SK-N-SH (cell line): Measurements from ENCODE around the gene FYCO1. TPM values are rescaled to one million over a fixed set of nuclear protein-coding genes. Genes with fewer than 3 reads are reported as not detected.

Experiments used
- CTCF ChIA-PET: fragments of 300-600, 350-600 bp; formaldehyde crosslinking; extraction: SDS; loops from one replicate; lab custom pipeline; 2021; lab: Yijun Ruan, JAX
- POLR2A ChIA-PET: fragments of 350-600 bp; sonication (Branson Sonifier 250); formaldehyde crosslinking; extraction: SDS; loops from one replicate; lab custom pipeline; 2020; ENCODE audit warnings: antibody characterized with exemption, inconsistent platforms; lab: Yijun Ruan, JAX
- DNase-seq: peaks from one replicate; pipeline ENCODE4 v3.0.0; 2012
- H2AFZ ChIP-seq: fragments of 200-600 bp; sonication (generic); 2 replicates; pipeline ENCODE4 v1.8.1; 2016; ENCODE audit warnings: antibody characterized with exemption, mild to moderate bottlenecking, low read depth
- H3F3A ChIP-seq: fragments of 200-600 bp; sonication (generic); replicated peaks from 2 replicates; pipeline ENCODE3; 2016; ENCODE audit warnings: antibody characterized with exemption, mild to moderate bottlenecking; ENCODE audit not compliant: insufficient read depth
- H3K27ac ChIP-seq, 2 experiments: fragments of 200-500 bp in 1 of 2; fragments of 200-600 bp in 1 of 2; sonication (Bioruptor generic) in 1 of 2; sonication (generic), shearing (Covaris generic) in 1 of 2; 2 replicates each; pipeline versions ENCODE4 v1.5.1 to v1.6.1; 2014 to 2016; ENCODE audit warnings: low read depth in 2 of 2, inconsistent platforms in 1 of 2, low read length in 1 of 2, mild to moderate bottlenecking in 1 of 2, mixed read lengths in 1 of 2
- H3K27me3 ChIP-seq: fragments of 200-600 bp; sonication (generic), shearing (Covaris generic); 2 replicates; pipeline ENCODE4 v1.6.1; 2016; ENCODE audit warnings: mixed run types; ENCODE audit not compliant: insufficient read depth
- H3K36me3 ChIP-seq, 2 experiments: fragments of 200-500 bp in 1 of 2; fragments of 200-600 bp in 1 of 2; sonication (Bioruptor generic) in 1 of 2; sonication (generic) in 1 of 2; replicated peaks in 1 of 2; 2 replicates each; pipeline versions ENCODE3 to v1.5.1; 2014 to 2016; ENCODE audit warnings: low read length in 1 of 2, mild to moderate bottlenecking in 1 of 2; ENCODE audit not compliant: insufficient read depth in 2 of 2, control insufficient read depth in 1 of 2
- H3K4me1 ChIP-seq, 2 experiments: fragments of 200-500 bp in 1 of 2; fragments of 200-600 bp in 1 of 2; sonication (Bioruptor generic) in 1 of 2; sonication (generic), shearing (Covaris generic) in 1 of 2; 2 replicates each; pipeline versions ENCODE4 v1.5.1 to v1.6.1; 2014 to 2016; ENCODE audit warnings: low read depth in 1 of 2, low read length in 1 of 2, mixed run types in 1 of 2; ENCODE audit not compliant: insufficient read depth in 2 of 2, control insufficient read depth in 1 of 2
- H3K4me2 ChIP-seq: fragments of 200-600 bp; sonication (generic), shearing (Covaris generic); 2 replicates; pipeline ENCODE4 v1.6.1; 2017; ENCODE audit warnings: mixed run types
- H3K4me3 ChIP-seq, 2 experiments: fragments of 200-500 bp in 1 of 2; fragments of 200-600 bp in 1 of 2; sonication (Bioruptor generic) in 1 of 2; sonication (generic), shearing (Covaris generic) in 1 of 2; 2 replicates each; pipeline versions ENCODE4 v1.5.1 to v1.8.1; 2014 to 2016; ENCODE audit warnings: low read depth in 2 of 2, inconsistent platforms in 1 of 2, low read length in 1 of 2, mild to moderate bottlenecking in 1 of 2, mixed read lengths in 1 of 2, moderate library complexity in 1 of 2
- H3K79me2 ChIP-seq: fragments of 200-600 bp; sonication (generic); 2 replicates; pipeline ENCODE4 v1.8.1; 2017; ENCODE audit warnings: mild to moderate bottlenecking; ENCODE audit not compliant: insufficient read depth
- H3K9ac ChIP-seq: fragments of 200-600 bp; sonication (generic); 2 replicates; pipeline ENCODE4 v1.6.1; 2017; ENCODE audit warnings: mixed run types
- H3K9me2 ChIP-seq: fragments of 200-600 bp; sonication (generic); 2 replicates; pipeline ENCODE4 v1.6.1; 2017; ENCODE audit warnings: mixed run types
- H3K9me3 ChIP-seq: fragments of 200-600 bp; sonication (generic); 2 replicates; pipeline ENCODE4 v1.6.1; 2017; ENCODE audit warnings: mixed run types, mild to moderate bottlenecking, moderate library complexity
- H4K20me1 ChIP-seq: fragments of 200-600 bp; sonication (generic); 2 replicates; pipeline ENCODE4 v1.6.1; 2017; ENCODE audit warnings: mild to moderate bottlenecking, mixed run types; ENCODE audit not compliant: insufficient read depth
- EZH2phosphoT487 ChIP-seq: fragments of 200-600 bp; sonication (generic); IDR thresholded peaks from 2 replicates; pipeline ENCODE4 v1.6.1; 2017; ENCODE audit warnings: low read depth, mixed run types, mild to moderate bottlenecking, antibody characterized with exemption, moderate library complexity, borderline replicate concordance
- FOSL2 ChIP-seq: IDR thresholded peaks from 2 replicates; pipeline ENCODE4 v1.4.0; 2012; ENCODE audit warnings: low read depth, mild to moderate bottlenecking, moderate library complexity, borderline replicate concordance
- FOXJ3 ChIP-seq: sonication (generic); formaldehyde crosslinking; IDR thresholded peaks from 2 replicates; pipeline ENCODE4 v1.5.1; 2020; ENCODE audit warnings: mild to moderate bottlenecking, missing genetic modification reagents
- FOXM1 ChIP-seq: IDR thresholded peaks from 2 replicates; pipeline ENCODE4 v1.4.0; 2012; ENCODE audit warnings: low read depth, mild to moderate bottlenecking
- GATA2 ChIP-seq: sonication (generic); formaldehyde crosslinking; IDR thresholded peaks from 2 replicates; pipeline ENCODE4 v1.5.0; 2020; ENCODE audit warnings: mild to moderate bottlenecking, missing genetic modification reagents
- JUND ChIP-seq: IDR thresholded peaks from 2 replicates; pipeline ENCODE4 v1.4.0; 2012
- MAX ChIP-seq: IDR thresholded peaks from 2 replicates; pipeline ENCODE4 v1.4.0; 2012; ENCODE audit warnings: low read depth
- PBX3 ChIP-seq: IDR thresholded peaks from 2 replicates; pipeline ENCODE4; 2012
- RAD21 ChIP-seq: IDR thresholded peaks from 2 replicates; pipeline ENCODE4 v1.6.1; 2012; ENCODE audit warnings: mild to moderate bottlenecking, low read length
- RCOR1 ChIP-seq: fragments of 150-350 bp; IDR thresholded peaks from 2 replicates; pipeline ENCODE4 v1.6.1; 2017; ENCODE audit warnings: antibody characterized with exemption, low read length
- RXRA ChIP-seq: IDR thresholded peaks from 2 replicates; pipeline ENCODE4 v1.4.0; 2012; ENCODE audit warnings: low read depth, mild to moderate bottlenecking, borderline replicate concordance
- SMC3 ChIP-seq: IDR thresholded peaks from 2 replicates; pipeline ENCODE4 v1.6.1; 2012; ENCODE audit warnings: low read depth, low read length, improper control_type of control experiment
- TAF1 ChIP-seq: IDR thresholded peaks from 2 replicates; pipeline ENCODE4 v1.6.1; 2012; ENCODE audit warnings: low read depth, mild to moderate bottlenecking, low read length, moderate library complexity, borderline replicate concordance
- TEAD4 ChIP-seq: IDR thresholded peaks from 2 replicates; pipeline ENCODE4 v1.4.0; 2012; ENCODE audit warnings: mild to moderate bottlenecking, borderline replicate concordance; ENCODE audit not compliant: insufficient read depth
- USF1 ChIP-seq: IDR thresholded peaks from 2 replicates; pipeline ENCODE4 v1.4.0; 2012; ENCODE audit warnings: low read depth, borderline replicate concordance
- USF2 ChIP-seq: fragments of 150-350 bp; IDR thresholded peaks from 2 replicates; pipeline ENCODE4 v1.6.1; 2017; ENCODE audit warnings: antibody characterized with exemption, low read length, low read depth, borderline replicate concordance
- WGBS: methylation state at CpG from one replicate; pipeline ENCODE4 v1.1.6; 2017; ENCODE audit warnings: low lambda C conversion rate; 5-methylcytosine and 5-hydroxymethylcytosine counted together
- polyA plus RNA-seq, 3 experiments: library from polyadenylated mRNA; depleted of rRNA; stranded (reverse); fragments of >200 nt; gene quantifications; 2 replicates each; pipeline ENCODE4 v1.2.3, GENCODE V29; 2012

The FYCO1 gene
- polyA plus RNA-seq, 1 of the 3 experiments (the other 2 are of a cell fraction) = 5.5 TPM

- Histone ChIP-seq H2AFZ (no peak overlapping the region), H3K27me3 (no peaks in the 10 kb centered on the region), H3K4me1 (no peaks in the 10 kb centered on the region; a peak in 2 of 4 replicates), H3F3A (peaks cover 2% of the 10 kb centered on the region), H3K9ac (no peak overlapping the region), H3K79me2 (no peaks in the 10 kb centered on the region), H3K36me3 (peaks cover 9 to 67% of the 10 kb centered on the region in 2 experiments), H3K4me2 (no peak overlapping the region), H3K9me2 (no peaks in the 10 kb centered on the region), H3K4me3 (no peak overlapping the region), H3K27ac (no peak overlapping the region), H4K20me1 (no peaks in the 10 kb centered on the region), H3K9me3 (no peaks in the 10 kb centered on the region)
- TF ChIP-seq FOXM1 (no peak), MAX (no peak), PBX3 (no peak), EZH2phosphoT487 (no peak), FOSL2 (no peak), RAD21 (no peak), FOXJ3 (no peak), JUND (no peak), SMC3 (no peak)
- ChIA-PET CTCF (interaction anchor here (1.3 to 8.4 kb wide), 3 partner anchors 29 to 411 kb away, joined by 3 to 60 read pairs (median 23); no protein-coding TSS in a partner anchor), POLR2A (interaction anchor here (1.7 kb wide), 1 partner anchor 24 kb away, joined by 3 read pairs; the partner anchor contains the start of gene CXCR6)
- WGBS = 80% methylated on average over 5 of the region's 16 CpGs
- no peak for DNase-seq
These were observed 28.5 kb downstream of the FYCO1 start for GRCh38 chr3:45966950-45967640.

GRCh38 chr3:45966371-45966791 lies 29.2 kb downstream of the FYCO1 start:
- no peaks in the 10 kb centered on the region for H3K79me2 ChIP-seq
- ChIA-PET CTCF (interaction anchor here (3.9 to 8.4 kb wide), 2 partner anchors 28 to 112 kb away, joined by 23 to 60 read pairs; no protein-coding TSS in a partner anchor), POLR2A (interaction anchor here (1.7 kb wide), 1 partner anchor 23 kb away, joined by 3 read pairs; the partner anchor contains the start of gene CXCR6)
- H3K4me2 ChIP-seq = no peak overlapping the region
- no peaks in the 10 kb centered on the region for H3K9me2 ChIP-seq
- no peaks in the 10 kb centered on the region for H3K9me3 ChIP-seq
- H2AFZ ChIP-seq = no peak overlapping the region
- no peaks in the 10 kb centered on the region for H3F3A ChIP-seq
- H3K27me3 ChIP-seq = no peaks in the 10 kb centered on the region
- no peak overlapping the region for H3K27ac ChIP-seq
- H4K20me1 ChIP-seq = no peaks in the 10 kb centered on the region
- no peaks in the 10 kb centered on the region; a peak in 2 of 4 replicates for H3K4me1 ChIP-seq
- H3K4me3 ChIP-seq = no peak overlapping the region
- no peak for DNase-seq
- WGBS = 100% methylated on average over 6 of the region's 17 CpGs
- TF ChIP-seq FOXM1 (no peak), USF2 (no peak), RXRA (no peak), GATA2 (no peak), FOSL2 (no peak), TEAD4 (no peak), RCOR1 (no peak), USF1 (no peak), JUND (no peak), TAF1 (no peak), RAD21 (no peak), SMC3 (no peak)
- no peak overlapping the region for H3K9ac ChIP-seq
- peaks cover 13 to 70% of the 10 kb centered on the region in 2 experiments for H3K36me3 ChIP-seq
